ENCODE measurements around the gene TTLL11.

The TTLL11 gene

GRCh38 chr9:121915304-121915625 lies 177.8 kb downstream of the TTLL11 start:
- no peak overlapping the region for H3K4me3 ChIP-seq (ENCODE audit: low read length)
- no peak for DNase-seq (ENCODE audit: low read depth)
- TF ChIP-seq, protein P1, sequence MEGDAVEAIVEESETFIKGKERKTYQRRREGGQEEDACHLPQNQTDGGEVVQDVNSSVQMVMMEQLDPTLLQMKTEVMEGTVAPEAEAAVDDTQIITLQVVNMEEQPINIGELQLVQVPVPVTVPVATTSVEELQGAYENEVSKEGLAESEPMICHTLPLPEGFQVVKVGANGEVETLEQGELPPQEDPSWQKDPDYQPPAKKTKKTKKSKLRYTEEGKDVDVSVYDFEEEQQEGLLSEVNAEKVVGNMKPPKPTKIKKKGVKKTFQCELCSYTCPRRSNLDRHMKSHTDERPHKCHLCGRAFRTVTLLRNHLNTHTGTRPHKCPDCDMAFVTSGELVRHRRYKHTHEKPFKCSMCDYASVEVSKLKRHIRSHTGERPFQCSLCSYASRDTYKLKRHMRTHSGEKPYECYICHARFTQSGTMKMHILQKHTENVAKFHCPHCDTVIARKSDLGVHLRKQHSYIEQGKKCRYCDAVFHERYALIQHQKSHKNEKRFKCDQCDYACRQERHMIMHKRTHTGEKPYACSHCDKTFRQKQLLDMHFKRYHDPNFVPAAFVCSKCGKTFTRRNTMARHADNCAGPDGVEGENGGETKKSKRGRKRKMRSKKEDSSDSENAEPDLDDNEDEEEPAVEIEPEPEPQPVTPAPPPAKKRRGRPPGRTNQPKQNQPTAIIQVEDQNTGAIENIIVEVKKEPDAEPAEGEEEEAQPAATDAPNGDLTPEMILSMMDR (conservative IDR thresholded peaks at IDR 0.05; ENCODE audit: low read depth, low read length), result no peak

GRCh38 chr9:121914604-121915303 lies 178.4 kb downstream of the TTLL11 start:
- TF ChIP-seq, protein P1 (conservative IDR thresholded peaks at IDR 0.05; ENCODE audit: low read depth, low read length), result no peak
- no peak for DNase-seq (ENCODE audit: low read depth)
- H3K4me3 ChIP-seq (ENCODE audit: low read length), result no peak overlapping the region

DNA sequence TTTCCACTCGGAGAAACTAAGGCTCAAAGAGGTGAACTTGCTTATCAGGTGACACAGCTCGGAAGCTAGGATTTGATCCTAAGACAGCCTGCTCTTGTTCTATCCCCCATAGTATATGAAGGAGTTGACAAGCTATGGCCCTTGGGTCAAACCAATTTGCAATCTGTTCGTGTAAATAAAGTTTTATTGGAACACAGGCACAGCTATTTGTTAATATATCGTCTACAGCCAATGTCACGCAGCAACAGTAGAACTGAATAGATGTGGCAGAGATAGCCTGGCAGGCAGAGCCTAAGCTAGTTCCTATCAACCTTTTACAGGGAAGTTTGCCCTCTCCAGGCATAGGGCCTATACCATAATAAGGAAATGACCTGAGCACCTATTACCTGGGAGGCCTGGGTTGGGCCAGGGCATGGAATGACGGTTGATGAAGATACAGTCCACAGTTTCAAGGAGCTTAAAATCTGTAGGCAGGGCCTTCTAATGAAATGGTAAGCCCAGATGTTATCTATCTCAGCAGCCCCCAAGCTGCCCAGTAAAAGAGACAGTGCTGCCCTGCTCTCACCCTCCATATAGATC lies 179.0 kb downstream of the TTLL11 start:
- no peak for DNase-seq (ENCODE audit: low read depth)
- H3K4me3 ChIP-seq (ENCODE audit: low read length), result no peak overlapping the region
- TF ChIP-seq, protein P1 (conservative IDR thresholded peaks at IDR 0.05; ENCODE audit: low read depth, low read length), result no peak

GRCh38 chr9:121912812-121913627 lies 180.1 kb downstream of the TTLL11 start:
- DNase-seq (ENCODE audit: low read depth), result no peak
- TF ChIP-seq, protein P1 (conservative IDR thresholded peaks at IDR 0.05; ENCODE audit: low read depth, low read length), result no peak
- no peak overlapping the region for H3K4me3 ChIP-seq (ENCODE audit: low read length)

- TF ChIP-seq, protein P1 (conservative IDR thresholded peaks at IDR 0.05; ENCODE audit: low read depth, low read length), result no peak
- H3K4me3 ChIP-seq (ENCODE audit: low read length), result no peak overlapping the region
- DNase-seq (ENCODE audit: low read depth), result no peak
Measured at GRCh38 chr9:121910491-121911040, 182.5 kb downstream of the TTLL11 start.

DNA sequence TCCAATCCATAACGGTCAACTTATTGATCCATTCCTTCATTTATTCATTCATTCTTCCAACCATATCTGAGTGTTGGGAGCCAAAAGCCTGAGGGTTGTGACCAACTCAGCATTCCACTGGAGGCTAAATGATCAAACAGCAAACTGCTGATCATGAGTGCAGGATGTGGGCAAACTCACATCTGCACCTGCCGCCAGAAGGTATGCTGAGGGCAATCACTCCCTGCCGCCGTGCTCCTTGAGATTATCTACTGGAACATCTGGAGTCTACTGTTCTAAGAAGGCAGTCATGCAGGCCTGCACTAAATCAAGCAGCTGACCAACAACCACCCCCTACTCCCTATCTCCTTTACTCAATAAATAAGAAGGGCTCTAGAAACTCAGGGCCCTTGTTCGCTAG lies 184.0 kb downstream of the TTLL11 start:
- no peak overlapping the region for H3K4me3 ChIP-seq (ENCODE audit: low read length)
- no peak for DNase-seq (ENCODE audit: low read depth)
- TF ChIP-seq, protein P1 (conservative IDR thresholded peaks at IDR 0.05; ENCODE audit: low read depth, low read length), result no peak

Data from retinal pigment epithelial cell (primary cell).